Fibroblast of skin of left biceps (primary cell): Measurements from ENCODE around the gene METRN.

Source experiments
- DNase-seq, 2 experiments: peaks; one replicate each; pipeline ENCODE4 v3.0.0-alpha.2; 2013; ENCODE audit warnings: low read depth in 2 of 2

Gene METRN

DNA sequence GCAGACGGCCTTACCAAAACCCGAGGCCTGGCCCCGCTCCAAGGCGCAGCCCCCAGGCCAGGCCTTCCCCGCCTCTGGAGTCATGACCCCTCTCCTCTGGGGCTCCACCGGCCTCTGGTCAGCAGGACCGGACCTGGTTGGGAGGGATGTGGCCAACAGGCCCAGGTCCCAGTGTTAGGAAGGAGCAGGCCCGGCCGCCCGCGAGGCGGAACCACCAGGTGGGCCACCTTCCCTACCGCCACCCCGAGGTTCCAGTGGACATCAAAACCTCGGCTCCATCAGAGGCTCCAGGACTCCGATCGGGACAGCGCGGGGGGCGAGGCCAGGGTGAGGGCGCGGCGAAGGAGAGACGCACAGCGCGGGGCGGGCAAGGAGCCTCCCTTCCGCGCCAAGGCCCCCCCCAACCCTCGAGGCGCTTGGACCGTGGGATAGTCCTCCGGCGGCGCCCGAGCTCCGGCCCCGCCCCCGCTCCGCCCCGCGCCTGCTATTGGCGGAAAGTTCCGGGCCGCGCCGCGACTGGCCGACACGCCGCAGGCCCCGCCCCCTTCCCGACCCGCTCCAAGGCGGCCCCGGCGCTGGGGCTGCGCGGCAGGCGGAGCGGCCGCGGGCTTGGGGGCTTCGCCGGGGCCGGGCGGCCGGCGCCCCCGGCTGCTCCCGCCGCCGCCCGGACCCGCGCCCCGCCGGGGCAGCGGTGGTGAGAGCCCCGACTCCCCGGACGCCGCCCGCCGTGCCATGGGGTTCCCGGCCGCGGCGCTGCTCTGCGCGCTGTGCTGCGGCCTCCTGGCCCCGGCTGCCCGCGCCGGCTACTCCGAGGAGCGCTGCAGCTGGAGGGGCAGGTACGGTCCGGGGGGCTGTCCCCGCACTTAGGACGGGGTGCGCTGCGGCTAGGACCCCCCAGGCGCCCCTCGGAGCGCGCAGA, at the start of gene METRN:
Gene METRN, plus strand, starts transcription at position 561 of the 919 bp plus-strand sequence. Its CDS starts 172 bp downstream, at position 733.
- peak in 1 of 2 experiments; percentile 57 for DNase-seq

DNA sequence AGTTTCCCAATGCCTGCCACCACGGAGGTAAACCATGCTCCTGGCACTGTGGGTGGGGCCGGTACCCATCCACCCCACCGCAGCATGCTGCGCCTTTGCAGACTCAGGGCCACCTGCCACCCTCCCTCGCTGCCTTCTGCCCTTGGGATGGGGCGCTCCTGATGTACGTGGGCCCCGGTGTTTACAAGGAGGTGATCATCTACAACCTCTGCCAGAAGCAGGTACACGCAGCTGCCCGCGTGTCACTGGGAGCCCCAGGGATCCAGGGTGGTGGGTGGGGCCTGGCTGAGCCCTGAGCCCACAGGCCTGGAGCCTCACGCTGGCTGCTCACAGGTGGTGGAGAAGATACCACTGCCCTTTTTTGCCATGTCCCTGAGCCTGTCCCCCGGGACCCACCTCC, 48.3 kb upstream of the METRN start:
- DNase-seq: no peak

DNA sequence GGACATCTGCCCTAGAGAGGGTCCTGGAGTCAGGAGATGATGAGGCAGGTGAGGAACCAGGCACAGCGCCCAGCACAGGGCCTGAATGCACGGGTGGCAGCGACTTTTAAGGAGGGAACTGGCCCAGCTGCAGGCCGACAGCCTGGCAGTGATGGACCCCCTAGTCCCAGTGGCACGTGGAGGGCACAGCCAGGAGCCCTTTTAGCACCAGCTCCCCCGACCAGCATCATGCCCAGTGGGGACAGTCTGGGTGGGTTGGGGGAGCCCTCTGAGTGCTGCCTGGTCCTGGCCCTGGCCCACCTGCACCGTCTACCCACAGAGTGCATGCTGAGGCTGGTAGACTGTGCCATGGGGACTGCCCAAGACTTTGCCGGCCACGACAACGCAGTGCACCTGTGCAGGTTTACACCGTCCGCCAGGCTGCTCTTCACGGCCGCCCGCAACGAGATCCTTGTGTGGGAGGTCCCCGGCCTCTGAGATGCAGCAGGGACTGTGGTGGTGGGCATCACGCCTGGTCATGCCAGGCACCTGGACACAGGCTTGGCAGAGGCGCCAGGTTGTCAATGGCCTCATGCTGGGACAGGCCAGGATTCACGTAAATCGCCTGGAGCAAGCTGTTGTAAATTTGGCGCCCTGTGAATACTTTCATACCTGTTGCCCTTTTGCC, 47.7 kb upstream of the METRN start:
- no peak for DNase-seq

DNA sequence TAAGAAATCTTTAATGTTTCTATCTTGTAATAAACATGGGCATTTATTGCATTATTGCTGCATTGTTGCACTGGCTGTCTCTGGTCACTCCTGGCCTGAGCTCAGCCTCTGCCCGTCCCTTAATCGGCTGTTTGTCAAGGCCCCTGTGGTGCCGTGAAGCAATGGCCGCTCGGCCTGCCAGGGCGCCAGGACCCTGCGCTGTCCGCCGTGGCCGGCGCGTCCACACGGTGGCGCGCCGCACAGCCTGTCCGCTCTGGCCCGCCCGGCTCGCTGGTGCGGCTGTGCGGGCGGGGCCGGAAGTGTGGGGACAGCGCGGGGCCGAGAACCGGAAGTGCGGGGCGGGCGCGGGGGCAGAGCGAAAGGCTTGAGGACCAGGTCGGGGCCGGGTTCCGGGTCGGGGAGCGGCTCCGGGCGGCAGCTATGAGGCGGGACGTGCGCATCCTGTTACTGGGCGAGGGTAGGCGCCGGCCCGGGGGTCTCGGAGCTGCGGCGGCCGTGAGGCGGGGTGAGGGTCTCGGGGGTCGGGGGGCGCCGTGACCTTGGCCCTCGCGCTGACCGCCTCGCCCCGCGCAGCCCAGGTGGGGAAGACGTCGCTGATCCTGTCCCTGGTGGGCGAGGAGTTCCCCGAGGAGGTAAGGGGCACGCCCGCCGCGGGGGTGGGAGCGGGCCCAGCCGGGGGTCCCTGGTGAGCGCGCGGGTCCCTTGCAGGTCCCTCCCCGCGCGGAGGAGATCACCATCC, 47.0 kb upstream of the METRN start, which contains the start of gene RHOT2:
Gene RHOT2, plus strand, starts transcription at position 353 of the 739 bp plus-strand sequence. Its CDS starts 68 bp downstream, at position 421.
- DNase-seq: peak; percentile 65 to 69

DNA sequence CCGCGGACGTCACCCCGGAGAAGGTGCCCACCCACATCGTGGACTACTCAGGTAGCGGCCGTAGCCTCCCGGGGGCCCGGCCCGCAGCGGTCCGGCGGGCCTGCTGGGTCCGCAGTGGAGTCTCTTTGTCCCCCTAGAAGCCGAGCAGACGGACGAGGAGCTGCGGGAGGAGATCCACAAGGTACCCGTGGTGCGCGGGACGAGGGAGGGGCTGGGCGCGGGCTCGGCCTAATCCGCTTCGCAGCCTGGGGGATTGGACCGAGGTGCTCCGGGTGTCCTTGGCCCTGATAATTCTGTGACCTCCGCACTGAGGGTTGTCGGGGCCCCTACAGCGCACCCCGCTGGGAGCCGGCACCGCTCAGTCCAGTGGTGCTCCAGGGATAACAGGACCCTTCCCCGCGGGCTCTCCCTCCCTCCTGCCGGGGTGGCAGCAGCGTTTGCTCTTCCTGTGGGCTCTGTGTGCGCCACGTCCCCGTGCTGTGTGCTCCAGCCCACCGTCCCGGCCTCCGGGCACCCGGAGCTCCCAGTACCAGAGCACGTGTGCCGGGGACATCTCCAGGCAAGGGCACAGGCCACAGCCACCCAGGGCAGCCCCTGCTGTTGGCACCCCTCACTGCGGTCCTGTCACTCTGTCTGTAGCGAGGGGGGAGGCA, 46.3 kb upstream of the METRN start:
- DNase-seq: no peak

DNA sequence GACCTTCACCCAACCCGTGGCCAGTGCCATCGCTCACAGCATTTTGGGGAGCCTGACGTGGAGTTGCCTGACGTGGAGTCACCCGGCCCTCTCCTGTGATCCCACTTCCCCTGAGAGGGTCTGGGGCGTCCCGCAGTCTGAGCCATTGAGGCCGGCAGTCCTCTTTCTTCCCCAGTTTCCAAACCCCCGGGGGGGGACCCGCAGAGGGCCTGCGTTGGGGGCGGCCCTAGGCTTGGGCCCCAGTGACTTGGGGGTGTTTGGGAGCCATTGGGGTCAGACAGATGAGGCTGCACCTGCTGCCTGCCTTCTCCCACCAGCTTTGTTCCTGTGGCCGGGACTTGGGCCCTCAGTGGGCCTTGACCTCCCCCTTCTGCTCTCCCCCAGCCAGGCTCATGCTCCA, 45.3 kb upstream of the METRN start:
- DNase-seq: no peak

DNA sequence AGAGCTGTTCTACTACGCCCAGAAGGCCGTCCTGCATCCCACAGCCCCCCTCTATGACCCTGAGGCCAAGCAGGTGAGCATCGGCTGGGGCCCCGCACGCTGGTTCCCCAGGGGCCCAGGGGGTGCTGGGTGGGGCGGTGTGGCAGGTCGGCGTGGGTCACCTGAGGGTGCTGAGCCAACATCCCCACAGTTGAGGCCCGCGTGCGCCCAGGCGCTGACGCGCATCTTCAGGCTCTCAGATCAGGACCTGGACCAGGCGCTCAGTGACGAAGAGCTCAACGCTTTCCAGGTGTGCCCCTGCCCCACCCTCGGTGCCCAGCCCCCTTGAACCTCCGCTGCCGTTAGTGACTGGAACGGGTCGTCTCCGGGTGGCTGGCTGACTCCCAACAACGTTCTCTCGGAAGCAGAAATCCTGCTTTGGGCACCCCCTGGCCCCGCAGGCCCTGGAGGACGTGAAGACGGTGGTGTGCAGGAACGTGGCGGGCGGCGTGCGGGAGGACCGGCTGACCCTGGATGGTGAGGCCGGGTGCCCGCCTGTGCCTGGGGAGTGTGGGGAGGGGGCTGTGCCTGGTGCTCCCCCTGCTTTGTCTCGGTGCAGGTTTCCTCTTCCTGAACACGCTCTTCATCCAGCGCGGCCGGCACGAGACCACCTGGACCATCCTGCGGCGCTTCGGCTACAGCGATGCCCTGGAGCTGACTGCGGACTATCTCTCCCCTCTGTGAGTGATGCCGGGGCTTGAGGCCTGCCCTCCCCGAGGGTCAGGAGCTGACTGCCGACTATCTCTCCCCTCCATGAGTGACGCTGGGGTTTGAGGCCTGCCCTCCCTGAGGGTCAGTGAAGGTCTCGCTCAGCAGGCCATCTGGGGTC, 44.2 kb upstream of the METRN start:
- DNase-seq: no peak

DNA sequence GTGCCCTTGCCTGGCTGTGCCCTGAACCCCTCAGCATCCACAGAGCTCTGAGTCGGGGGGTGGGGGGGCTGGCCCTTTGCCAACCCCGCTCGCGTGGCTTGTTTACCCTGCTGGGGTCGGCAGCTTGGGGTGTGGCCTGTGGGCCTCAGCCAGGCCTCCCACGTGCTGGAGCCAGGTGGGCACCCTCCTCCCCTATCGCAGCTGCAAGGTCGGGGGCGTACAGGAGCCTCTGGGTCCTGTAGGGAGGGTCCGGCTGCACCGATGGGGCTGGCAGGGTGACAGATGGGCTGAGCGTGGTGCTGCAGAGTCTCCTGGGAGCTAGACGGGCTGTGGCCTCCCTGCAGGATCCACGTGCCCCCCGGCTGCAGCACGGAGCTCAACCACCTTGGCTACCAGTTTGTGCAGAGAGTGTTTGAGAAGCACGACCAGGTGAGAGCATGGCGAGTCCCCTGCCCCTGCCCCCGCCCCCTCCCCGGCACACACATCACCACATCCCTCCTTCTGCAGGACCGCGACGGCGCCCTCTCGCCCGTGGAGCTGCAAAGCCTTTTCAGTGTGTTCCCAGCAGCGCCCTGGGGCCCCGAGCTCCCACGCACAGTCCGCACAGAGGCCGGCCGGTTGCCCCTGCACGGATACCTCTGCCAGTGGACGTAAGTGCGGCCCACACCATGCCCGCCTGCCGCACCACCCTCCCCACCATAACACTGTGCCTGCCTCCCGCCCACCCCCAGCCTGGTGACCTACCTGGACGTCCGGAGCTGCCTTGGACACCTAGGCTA, 43.4 kb upstream of the METRN start:
- DNase-seq: no peak

DNA sequence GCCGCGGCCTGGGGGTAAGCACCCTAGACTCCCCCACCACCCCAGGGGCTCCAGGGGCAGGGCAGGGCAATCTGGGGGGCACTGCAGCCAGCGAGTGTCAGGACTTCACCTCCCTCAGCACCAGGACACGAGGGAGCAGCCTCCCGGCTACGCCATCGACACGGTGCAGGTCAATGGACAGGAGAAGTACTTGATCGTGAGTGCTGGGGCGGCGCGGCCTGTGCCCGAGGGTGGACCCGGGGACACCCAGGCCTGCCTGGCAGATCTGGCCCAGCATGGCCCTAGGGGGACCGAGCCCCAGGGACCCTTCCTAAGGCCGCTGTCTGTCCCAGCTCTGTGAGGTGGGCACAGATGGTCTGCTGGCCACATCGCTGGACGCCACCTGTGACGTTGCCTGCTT, 42.5 kb upstream of the METRN start:
- DNase-seq: no peak

DNA sequence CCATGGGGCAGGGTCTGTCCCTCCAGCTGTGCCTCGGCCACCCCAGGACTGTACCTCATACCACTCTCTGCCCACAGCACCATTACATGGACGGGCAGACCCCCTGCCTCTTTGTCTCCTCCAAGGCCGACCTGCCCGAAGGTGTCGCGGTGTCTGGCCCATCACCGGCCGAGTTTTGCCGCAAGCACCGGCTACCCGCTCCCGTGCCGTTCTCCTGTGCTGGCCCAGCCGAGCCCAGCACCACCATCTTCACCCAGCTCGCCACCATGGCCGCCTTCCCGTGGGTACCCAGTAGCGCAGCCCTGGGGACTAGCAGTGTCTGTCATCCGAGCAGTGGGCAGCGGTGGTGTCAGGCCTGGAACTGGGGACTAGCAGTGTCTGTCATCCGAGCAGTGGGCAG, 42.1 kb upstream of the METRN start:
- DNase-seq: no peak

DNA sequence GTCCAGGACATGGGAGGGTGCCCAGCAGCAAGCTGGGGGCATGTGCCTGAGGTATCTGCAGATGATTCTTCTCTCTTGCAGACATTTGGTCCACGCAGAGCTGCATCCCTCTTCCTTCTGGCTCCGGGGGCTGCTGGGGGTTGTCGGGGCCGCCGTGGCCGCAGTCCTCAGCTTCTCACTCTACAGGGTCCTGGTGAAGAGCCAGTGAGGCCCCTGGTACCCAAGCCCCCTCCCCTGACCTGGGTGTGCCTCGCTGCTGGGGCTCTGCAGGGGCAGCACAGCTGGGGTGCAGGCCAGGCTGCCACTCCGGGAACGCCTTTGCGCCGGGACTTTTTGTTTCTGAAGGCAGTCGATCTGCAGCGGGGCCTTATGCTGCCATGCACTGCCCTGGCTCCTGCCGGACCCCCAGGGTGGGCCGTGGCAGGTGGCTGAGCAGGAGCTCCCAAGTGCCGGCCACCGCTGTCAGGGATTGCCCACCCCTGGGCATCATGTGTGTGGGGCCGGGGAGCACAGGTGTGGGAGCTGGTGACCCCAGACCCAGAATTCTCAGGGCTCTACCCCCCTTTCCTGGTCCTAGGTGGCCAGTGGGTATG, 41.4 kb upstream of the METRN start:
- DNase-seq: no peak

DNA sequence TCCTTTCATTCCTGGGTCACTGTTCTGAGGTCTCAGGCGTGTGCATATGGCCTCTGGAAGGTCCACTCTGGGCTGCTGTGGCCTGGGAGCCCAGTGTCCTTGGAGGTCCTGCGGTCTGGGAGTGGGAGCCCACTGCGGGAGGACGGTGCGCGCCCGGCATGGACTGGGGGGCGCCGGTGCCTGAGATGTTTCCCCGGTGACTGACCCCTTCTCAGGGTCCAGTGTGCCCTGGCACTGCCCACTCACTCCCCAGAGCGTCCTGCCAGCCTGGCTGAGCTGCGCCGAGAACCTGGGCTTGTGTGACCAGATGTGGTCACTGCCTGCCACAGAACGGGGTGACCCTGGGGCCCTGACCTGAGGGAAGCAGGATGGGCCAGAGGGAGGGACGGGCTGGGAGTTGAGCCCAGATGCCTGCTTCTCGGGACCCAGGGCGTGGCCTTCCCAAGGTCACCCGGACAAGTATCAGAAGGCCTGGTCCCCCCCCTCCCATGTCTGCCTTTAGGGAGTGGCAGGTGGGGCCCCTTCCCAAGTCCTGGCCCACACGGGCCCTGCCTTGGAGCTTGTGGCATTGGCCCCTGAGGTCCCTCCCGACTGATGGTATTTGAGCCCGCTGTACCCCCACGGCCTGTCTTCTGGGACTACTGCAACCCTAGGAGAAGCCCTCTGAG, 40.6 kb upstream of the METRN start:
- DNase-seq: no peak

DNA sequence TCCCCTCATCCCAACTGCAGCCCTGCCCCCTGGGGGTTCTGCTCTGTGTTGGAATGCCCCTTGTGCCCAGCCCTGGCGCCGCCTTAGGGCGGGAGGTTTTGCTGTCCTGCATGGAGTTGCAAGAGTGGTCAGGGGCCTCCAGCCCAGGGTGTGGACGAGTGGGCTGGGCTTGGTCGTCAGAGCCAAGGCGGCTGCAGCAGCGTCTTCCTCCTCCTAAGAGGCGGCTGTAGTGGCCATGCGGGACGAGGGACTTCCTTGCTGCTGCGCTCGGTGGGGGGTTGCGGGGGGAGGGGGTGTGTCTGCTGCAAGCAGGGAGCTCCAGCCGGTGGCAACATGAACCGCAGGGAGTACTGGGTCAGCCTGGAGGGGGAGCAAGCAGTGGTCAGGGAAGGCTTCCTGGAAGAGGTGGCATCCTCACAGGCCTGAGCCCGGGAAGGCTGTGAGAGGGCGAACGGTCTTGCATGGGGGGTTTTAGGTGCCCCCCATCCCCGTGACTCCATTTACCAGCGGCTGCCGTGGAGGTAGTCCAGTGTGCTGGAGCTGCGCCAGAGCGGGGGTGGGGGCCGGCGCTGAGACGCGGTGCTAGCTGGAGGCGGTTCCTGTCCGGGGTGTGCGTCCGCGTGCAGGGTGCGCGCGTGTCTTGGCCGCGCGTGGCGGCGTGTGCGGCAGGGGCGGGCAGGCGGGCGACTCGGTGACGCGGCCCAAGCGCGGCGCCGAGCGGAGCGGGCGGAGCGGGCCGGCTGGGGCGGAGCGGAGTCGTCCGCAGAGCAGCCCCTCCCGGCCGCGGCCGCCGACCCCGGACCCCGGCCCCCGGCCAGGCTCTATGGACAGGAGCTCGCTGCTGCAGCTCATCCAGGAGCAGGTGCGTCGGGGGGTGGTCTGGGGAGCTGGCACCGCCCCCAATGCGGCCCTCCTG, 39.7 kb upstream of the METRN start, which contains the start of gene RHBDL1:
Gene RHBDL1, plus strand, starts transcription at position 704 of the 916 bp plus-strand sequence. Its CDS starts 120 bp downstream, at position 824.
- DNase-seq: no peak

DNA sequence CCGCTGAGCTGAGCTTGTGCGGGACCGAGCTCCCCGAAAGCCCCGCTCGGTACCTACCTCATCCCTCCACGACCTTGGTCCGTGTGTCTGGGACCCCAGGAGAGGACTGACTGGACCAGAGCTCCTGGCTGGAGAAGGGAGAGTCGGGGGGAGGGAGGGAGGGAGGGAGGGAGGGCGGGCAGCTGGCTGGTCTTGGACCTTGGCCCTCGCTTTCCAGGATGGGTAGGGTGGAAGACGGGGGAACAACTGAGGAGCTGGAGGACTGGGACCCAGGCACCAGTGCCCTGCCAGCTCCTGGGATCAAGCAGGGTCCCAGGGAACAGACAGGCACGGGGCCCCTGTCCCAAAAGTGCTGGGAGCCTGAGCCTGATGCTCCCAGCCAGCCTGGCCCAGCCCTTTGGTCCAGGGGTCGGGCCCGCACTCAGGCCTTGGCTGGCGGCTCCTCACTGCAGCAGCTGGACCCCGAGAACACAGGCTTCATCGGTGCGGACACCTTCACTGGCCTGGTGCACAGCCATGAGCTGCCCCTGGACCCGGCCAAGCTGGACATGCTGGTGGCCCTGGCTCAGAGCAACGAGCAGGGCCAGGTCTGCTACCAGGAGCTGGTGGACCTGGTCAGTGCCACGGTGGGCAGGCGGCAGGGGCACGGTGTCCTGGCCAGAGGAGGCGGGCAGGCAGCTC, 38.9 kb upstream of the METRN start:
- no peak for DNase-seq

DNA sequence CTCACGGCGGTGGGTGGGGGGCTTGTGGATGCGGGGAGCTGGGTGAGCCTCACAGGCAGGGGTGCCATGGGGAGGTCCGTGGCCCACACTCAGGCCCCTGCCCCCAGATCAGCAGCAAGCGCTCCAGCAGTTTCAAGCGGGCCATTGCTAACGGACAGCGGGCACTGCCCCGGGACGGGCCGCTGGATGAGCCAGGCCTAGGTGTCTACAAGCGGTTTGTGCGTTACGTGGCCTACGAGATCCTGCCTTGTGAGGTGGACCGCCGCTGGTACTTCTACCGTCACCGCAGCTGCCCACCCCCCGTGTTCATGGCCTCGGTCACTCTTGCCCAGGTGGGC, 38.4 kb upstream of the METRN start:
- no peak for DNase-seq

DNA sequence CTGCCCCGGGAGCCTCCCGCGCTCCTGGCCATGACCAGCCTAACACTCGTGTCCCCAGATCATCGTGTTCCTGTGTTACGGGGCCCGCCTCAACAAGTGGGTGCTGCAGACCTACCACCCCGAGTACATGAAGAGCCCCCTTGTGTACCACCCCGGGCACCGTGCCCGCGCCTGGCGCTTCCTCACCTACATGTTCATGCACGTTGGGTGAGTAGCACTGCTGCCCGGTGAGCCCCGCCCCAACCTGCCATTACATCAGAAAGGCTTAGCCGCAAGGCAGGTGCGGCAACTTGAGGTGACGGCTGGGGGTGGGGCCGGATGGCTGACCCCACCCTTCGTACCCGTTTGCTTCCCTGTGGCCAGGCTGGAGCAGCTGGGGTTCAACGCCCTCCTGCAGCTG, 38.0 kb upstream of the METRN start:
- DNase-seq: no peak
